Progenitor cell of endocrine pancreas (in vitro differentiated cells): ENCODE data around the gene ANXA9. TPM values are rescaled to one million over a fixed set of nuclear protein-coding genes. Genes with fewer than 3 reads are reported as not detected.

ENCODE experiments used
- DNase-seq: peaks from one replicate; pipeline ENCODE4 v3.0.0; 2021; ENCODE audit warnings: low spot score; ENCODE audit not compliant: unreplicated experiment
- H3K27ac Mint-ChIP-seq: 2 replicates; pipeline ENCODE4 v1.8.0; 2021; ENCODE audit warnings: mild to moderate bottlenecking, moderate library complexity, mixed read lengths
- H3K27me3 Mint-ChIP-seq: 2 replicates; pipeline ENCODE4 v1.8.0; 2021; ENCODE audit warnings: mixed read lengths
- H3K36me3 Mint-ChIP-seq: 2 replicates; pipeline ENCODE4 v1.8.0; 2022; ENCODE audit warnings: mixed read lengths; ENCODE audit not compliant: insufficient read depth
- H3K4me1 Mint-ChIP-seq: 2 replicates; pipeline ENCODE4 v1.8.0; 2021; ENCODE audit warnings: low read depth, mixed read lengths
- H3K4me3 Mint-ChIP-seq: 2 replicates; pipeline ENCODE4 v1.8.0; 2021; ENCODE audit warnings: low read depth, mild to moderate bottlenecking, moderate library complexity, mixed read lengths
- H3K9me3 Mint-ChIP-seq: 2 replicates; pipeline ENCODE4 v1.8.0; 2021; ENCODE audit warnings: low read depth, mixed read lengths
- total RNA-seq: library from RNA; stranded (reverse); gene quantifications from 2 replicates; pipeline ENCODE4 v1.2.1, GENCODE V29; 2021
- TF ChIP-seq, protein P1 (sequence below): fragments of 200-600 bp; sonication (generic); IDR thresholded peaks from one replicate; pipeline ENCODE4 v1.5.0; 2021; ENCODE audit warnings: antibody characterized with exemption, mild to moderate bottlenecking; ENCODE audit not compliant: unreplicated experiment

ANXA9 gene
- total RNA-seq, 1 donor from 2014 or later, result 3.5 TPM

DNA sequence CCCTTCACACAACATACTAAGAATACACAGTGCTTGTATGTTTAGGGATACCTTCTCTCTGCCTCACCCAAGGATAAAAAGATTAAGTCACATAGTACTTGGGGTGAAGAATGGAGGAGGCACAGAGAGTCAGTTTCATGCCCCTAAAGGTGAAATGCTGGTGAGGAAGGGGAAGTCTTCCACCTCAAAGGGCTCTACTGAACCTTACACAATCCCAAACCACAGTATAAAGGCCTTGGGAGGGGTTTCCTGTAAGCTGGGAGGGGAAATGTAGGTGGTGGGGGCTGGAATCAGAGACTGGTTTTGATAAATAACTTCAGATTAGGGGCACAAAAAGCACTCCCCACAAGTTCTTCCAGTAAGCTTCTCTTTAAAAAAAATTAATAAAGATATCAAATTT is 21.1 kb downstream of the ANXA9 start:
- Mint-ChIP-seq H3K4me1 (peaks cover 42% of the 10 kb centered on the region), H3K27me3 (no peaks in the 10 kb centered on the region), H3K36me3 (peaks cover 10% of the 10 kb centered on the region), H3K4me3 (no peak overlapping the region), H3K9me3 (no peaks in the 10 kb centered on the region), H3K27ac (no peak overlapping the region)
- no peak for DNase-seq
- TF ChIP-seq, protein P1, sequence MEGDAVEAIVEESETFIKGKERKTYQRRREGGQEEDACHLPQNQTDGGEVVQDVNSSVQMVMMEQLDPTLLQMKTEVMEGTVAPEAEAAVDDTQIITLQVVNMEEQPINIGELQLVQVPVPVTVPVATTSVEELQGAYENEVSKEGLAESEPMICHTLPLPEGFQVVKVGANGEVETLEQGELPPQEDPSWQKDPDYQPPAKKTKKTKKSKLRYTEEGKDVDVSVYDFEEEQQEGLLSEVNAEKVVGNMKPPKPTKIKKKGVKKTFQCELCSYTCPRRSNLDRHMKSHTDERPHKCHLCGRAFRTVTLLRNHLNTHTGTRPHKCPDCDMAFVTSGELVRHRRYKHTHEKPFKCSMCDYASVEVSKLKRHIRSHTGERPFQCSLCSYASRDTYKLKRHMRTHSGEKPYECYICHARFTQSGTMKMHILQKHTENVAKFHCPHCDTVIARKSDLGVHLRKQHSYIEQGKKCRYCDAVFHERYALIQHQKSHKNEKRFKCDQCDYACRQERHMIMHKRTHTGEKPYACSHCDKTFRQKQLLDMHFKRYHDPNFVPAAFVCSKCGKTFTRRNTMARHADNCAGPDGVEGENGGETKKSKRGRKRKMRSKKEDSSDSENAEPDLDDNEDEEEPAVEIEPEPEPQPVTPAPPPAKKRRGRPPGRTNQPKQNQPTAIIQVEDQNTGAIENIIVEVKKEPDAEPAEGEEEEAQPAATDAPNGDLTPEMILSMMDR, result no peak

DNA sequence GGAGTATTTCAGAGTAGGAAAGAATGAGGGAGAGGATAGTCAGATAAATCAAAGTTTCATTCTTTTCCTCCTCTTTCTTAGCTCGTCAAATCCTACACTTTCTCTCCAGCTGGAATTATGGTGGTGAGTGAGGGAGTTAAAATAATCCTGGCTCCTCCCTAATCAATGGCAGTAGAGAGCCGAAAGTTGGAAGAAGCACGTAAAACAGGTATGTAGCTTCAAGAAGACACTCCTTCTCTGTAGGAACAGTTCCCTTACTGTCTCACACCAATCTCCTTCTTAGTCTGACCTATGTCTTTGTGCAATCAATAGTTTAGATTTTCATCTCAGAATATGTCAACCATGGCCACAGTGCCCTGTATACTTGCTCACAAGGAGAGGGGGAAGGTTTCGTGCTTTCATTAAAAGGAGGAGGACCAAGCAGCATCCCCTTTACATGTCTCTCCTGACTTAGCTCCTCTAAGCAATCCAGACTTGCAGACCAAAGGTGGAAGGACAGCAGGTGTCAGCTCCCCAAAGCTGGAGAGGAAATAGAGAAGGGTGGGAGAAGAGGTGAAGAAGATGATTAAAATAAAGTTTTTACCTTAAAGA is 23.7 kb downstream of the ANXA9 start:
- no peaks in the 10 kb centered on the region for H3K27me3 Mint-ChIP-seq
- no peak for DNase-seq
- peak overlapping the region; percentile 91 for H3K4me3 Mint-ChIP-seq
- H3K4me1 Mint-ChIP-seq, result peaks cover 50% of the 10 kb centered on the region
- TF ChIP-seq, protein P1, result no peak
- no peaks in the 10 kb centered on the region for H3K9me3 Mint-ChIP-seq
- H3K36me3 Mint-ChIP-seq, result peaks cover 7% of the 10 kb centered on the region
- H3K27ac Mint-ChIP-seq, result peak overlapping the region; percentile 99

DNA sequence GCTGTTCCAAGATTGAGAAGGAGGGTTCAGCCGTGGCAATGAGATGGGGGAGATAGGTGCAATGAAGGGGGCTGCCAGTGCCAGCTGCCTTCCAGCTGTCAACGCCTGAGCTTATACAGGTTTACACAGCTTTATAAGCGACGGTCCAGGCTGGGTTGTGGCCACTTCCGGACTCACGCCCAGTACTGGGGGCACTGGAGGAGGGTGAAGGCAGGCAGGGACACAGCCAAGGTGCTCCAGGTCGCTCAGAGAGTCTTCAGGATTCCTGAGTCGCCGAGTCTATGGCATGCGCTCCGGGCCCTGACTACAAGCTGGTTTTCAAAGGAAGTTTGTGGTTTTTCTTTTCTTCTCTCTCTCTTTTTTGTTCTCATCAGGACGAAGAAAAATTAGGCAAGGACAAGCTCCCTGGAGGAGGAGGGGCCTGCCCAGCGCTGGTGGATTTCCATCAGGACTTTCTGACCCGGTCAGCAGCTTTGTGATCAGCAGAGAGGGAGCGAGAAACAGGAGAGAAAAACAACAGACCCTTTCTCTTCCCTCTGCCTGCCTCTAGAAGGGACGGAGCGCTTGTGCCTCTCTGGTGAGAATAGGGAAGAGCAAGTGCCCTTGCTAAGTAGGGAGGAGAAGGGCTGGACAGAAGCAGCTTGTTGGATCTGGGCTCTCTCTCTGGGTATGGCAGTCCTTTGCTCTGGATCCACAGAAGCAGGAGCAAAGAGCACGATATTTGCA is 24.4 kb downstream of the ANXA9 start, which contains the start of gene MINDY1:
TSS of gene MINDY1 (minus strand) at position 576 of the 726 bp plus-strand sequence. CDS start 4,285 bp downstream, outside the sequence.
- TF ChIP-seq, protein P1, result peak; percentile 57
- no peaks in the 10 kb centered on the region for H3K9me3 Mint-ChIP-seq

DNA sequence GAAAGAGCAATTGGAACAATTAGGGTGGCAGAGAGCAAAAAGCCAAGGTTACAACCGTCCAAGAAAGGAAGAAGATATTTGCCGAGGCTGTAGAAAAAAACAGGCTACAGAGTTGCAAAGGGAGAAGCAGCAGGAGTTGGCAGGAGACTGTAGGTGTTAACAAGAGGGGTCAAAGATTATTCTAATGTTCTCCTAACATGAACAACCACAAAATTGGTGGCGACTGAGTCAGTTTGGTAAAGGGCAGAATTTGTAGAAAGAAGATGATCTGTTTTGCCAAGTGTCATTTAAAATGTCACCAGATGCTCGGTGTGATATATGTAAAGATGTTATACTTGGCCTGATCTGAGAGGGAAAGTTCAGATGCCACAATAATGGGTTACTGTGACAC is 25.8 kb downstream of the ANXA9 start:
- no peak for DNase-seq
- Mint-ChIP-seq H3K36me3 (no peaks in the 10 kb centered on the region), H3K9me3 (no peaks in the 10 kb centered on the region), H3K27ac (peak overlapping the region; percentile 99), H3K27me3 (no peaks in the 10 kb centered on the region), H3K4me3 (peak overlapping the region; percentile 89), H3K4me1 (peaks cover 54% of the 10 kb centered on the region)
- TF ChIP-seq, protein P1, result no peak

More for the DNA sequence above, 24.4 kb downstream of the ANXA9 start, which contains the start of gene MINDY1:
- H3K27ac Mint-ChIP-seq, result peak within 1 kb of the TSS; percentile 99
- no peaks in the 10 kb centered on the region for H3K27me3 Mint-ChIP-seq
- peaks cover 54% of the 10 kb centered on the region for H3K4me1 Mint-ChIP-seq
- DNase-seq, result peak; percentile 41
- H3K36me3 Mint-ChIP-seq, result peaks cover 7% of the 10 kb centered on the region
- peak within 1 kb of the TSS; percentile 91 for H3K4me3 Mint-ChIP-seq

DNA sequence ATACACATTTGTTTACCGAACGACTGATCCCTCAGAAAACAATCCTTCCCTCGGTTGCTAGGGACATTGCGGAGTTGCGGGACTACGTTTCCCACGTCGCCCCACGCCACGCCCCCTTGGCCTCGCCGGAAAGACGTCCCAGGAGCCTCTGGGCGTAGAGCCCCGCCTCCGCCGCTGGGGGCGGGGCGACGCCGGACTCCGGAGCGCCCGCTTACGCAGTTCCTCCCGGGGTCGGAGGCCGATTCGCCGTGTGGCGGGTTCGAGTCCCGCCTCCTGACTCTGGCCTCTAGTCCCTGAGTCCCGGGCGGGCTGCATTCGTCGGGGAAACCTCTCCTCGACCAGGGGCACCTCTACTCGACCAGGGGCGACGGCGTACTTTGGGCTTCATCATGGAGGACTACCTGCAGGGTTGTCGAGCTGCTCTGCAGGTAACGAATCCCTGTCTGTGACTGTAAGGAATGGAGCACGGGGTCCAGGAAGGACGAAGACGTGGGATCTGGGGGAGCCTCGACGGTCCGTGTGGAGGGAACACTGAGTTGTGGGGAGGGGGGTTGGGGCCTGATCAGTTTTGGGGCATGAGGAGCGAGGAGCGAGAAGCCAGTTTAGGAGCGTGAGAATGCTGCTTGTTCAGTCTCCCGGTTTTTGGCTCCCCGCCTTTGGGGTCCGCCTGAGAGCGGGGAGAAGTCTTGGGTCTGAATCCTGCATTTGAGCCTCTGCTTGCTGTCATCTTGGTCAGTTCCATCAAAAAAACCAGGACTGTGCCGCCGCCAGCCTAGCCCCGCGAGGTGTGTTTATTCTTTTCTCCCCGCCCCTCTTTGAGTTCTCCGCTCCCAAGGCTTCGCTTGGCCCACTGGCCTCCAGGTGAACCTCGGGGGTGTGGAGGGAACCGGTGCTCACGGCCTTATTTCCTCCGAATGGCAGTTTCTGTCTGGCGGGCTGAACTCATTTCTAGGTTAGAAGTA is 26.4 kb downstream of the ANXA9 start, which contains the start of gene PRUNE1:
TSS of gene PRUNE1 (plus strand) at position 206 of the 962 bp plus-strand sequence. CDS start at position 390, 184 bp downstream.
- H3K9me3 Mint-ChIP-seq, result no peaks in the 10 kb centered on the region
- TF ChIP-seq, protein P1, result no peak
- peaks cover 56% of the 10 kb centered on the region for H3K4me1 Mint-ChIP-seq
- H3K36me3 Mint-ChIP-seq, result no peaks in the 10 kb centered on the region
- peak; percentile 91 for DNase-seq
- H3K4me3 Mint-ChIP-seq, result peak within 1 kb of the TSS; percentile 89
- H3K27me3 Mint-ChIP-seq, result no peaks in the 10 kb centered on the region
- H3K27ac Mint-ChIP-seq, result peak within 1 kb of the TSS; percentile 99
